Activated naive CD4-positive, alpha-beta T cell treated with Interleukin-2 at 50 U/mL for 16 hours (primary cell): ENCODE data around the gene ZNF207.
"Not testable (repeated sequence)": the region's sequence is repeated elsewhere in the genome, so short reads cannot be mapped to it uniquely, and the experiment has no call there.

ENCODE experiments used
- DNase-seq: peaks from one replicate; pipeline ENCODE4 v3.0.0-alpha.2; 2020

Gene ZNF207

GRCh38 chr17:32388613-32389459 is 38.9 kb downstream of the ZNF207 start:
- DNase-seq: no peak

DNA sequence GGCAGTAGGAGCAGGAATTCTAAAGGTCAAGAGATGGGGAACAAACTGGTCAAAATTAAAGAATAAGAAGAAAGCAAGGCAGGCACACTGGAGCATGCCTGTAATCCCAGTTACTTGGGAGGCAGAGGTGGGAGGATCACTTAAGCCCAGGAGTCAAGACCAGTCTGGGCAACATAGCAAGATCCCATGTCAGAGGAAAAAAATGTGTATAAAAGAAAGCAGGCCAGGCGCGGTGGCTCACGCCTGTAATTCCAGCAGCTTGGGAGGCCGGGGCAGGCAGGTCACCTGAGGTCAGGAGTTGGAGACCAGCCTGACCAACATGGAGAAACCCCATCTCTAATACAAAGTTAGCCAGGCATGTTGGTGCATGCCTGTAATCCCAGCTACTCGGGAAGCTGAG is 43.9 kb downstream of the ZNF207 start:
- DNase-seq: no peak

DNA sequence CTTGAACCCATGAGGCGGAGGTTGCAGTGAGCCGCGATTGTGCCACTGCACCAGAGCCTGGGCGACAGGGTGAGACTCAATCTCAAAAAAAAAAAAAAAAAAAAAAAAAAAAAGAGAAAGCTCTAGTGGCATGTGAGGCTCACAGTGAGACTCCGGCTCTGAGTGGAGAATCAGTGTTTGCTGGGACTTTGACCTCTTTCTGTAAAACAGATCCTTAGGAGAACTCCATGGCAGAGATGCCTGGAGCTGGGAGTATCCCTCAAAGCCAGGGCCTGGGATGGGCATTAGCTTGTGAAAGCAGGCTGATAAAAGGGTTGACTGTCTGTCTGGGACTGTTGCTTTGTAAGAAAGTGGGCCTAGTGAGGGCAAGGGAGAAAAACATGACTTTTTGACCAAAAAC is 46.4 kb downstream of the ZNF207 start:
- no peak for DNase-seq

DNA sequence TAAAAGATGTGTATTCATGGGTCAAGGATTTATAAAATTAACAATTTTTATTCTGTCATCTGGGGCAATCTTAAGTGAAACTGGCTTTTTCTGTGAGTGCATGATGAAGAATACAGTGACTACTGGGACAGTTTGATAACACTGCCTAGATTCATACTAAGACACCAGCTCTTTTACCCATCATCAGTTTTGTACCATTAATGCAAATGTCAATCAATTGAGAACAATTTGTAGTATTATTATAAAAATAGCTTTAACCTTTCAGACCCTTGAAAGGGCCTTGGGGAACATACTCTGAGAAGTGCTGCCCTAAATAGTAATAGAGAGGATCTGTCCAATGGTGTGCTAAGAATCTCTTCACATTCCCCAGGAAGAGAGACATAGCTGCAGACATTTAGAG is 49.0 kb downstream of the ZNF207 start:
- no peak for DNase-seq

DNA sequence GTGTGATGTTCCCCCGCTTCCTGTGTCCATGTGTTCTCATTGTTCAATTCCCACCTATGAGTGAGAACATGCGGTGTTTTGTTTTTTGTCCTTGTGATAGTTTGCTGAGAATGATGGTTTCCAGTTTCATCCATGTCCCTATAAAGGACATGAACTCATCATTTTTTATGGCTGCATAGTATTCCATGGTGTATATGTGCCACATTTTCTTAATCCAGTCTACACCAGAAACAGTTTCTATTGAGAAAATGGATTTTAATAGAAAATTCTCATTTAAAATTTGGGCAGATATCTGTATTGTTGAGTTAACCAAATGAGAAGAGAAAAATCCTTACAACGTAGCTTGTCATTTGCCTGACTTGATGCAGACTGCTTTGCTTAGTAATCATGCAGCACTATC is 60.1 kb downstream of the ZNF207 start:
- not testable (repeated sequence) for DNase-seq

DNA sequence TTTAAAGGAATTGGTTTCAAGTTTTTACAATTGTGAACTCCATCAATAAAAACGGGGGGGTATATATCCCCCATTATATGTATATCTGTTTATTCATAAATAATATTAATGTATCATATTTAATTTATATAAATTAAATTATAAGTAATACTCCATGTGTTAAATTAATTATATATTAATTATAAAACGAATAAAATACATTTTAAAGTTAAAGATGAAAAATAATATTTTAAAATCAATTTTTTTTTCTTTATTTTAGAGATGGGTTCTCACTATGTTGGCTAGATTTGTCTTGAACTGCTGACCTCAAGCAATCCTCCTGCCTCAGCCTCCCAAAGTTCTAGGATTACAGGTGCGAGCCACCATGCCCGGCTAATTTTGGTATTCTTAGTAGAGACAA is 76.9 kb downstream of the ZNF207 start:
- no peak for DNase-seq

- DNase-seq: no peak
Measured at GRCh38 chr17:32429598-32429997, 79.6 kb downstream of the ZNF207 start.
